H9 (cell line): ENCODE data around the gene FHIT. TPM values are rescaled to one million over a fixed set of nuclear protein-coding genes. Genes with fewer than 3 reads are reported as not detected.

ENCODE experiments used
- DNase-seq: peaks from one replicate; pipeline ENCODE4 v3.0.0-alpha.2; 2017
- H2AFZ ChIP-seq: one replicate; pipeline ENCODE4 v1.6.1; 2013; ENCODE audit warnings: mild to moderate bottlenecking, low read length, control low read depth, moderate library complexity
- H2AK5ac ChIP-seq: 2 replicates; pipeline ENCODE4 v1.6.1; 2013; ENCODE audit warnings: low read length, control low read depth, mixed read lengths; ENCODE audit not compliant: insufficient read length
- H2BK120ac ChIP-seq: one replicate; pipeline ENCODE4 v1.6.1; 2013; ENCODE audit warnings: low read depth, mild to moderate bottlenecking, low read length, control low read depth, inconsistent platforms; ENCODE audit not compliant: poor library complexity, severe bottlenecking
- H2BK12ac ChIP-seq: 2 replicates; pipeline ENCODE4 v1.6.1; 2013; ENCODE audit warnings: low read length, control low read depth, mixed read lengths, low read depth; ENCODE audit not compliant: insufficient read length
- H2BK15ac ChIP-seq: 2 replicates; pipeline ENCODE4 v1.6.1; 2013; ENCODE audit warnings: low read depth, low read length, control low read depth
- H2BK20ac ChIP-seq: one replicate; pipeline ENCODE4 v1.6.1; 2013; ENCODE audit warnings: low read depth, mild to moderate bottlenecking, low read length, control low read depth, inconsistent platforms; ENCODE audit not compliant: poor library complexity, severe bottlenecking
- H2BK5ac ChIP-seq: 2 replicates; pipeline ENCODE4 v1.6.1; 2013; ENCODE audit warnings: low read length, control low read depth, mixed read lengths; ENCODE audit not compliant: insufficient read length
- H3K14ac ChIP-seq: 2 replicates; pipeline ENCODE4 v1.6.1; 2013; ENCODE audit warnings: low read length, control low read depth; ENCODE audit not compliant: insufficient read depth
- H3K18ac ChIP-seq: 2 replicates; pipeline ENCODE4 v1.6.1; 2013; ENCODE audit warnings: low read depth, mild to moderate bottlenecking, mixed read lengths, low read length, control low read depth; ENCODE audit not compliant: insufficient read length
- H3K23ac ChIP-seq: 2 replicates; pipeline ENCODE4 v1.6.1; 2013; ENCODE audit warnings: low read length, control low read depth, mixed read lengths, low read depth; ENCODE audit not compliant: insufficient read length
- H3K23me2 ChIP-seq: 2 replicates; pipeline ENCODE4 v1.6.1; 2013; ENCODE audit warnings: low read depth, mild to moderate bottlenecking, mixed read lengths, low read length, control low read depth; ENCODE audit not compliant: insufficient read length, poor library complexity, severe bottlenecking
- H3K27ac ChIP-seq: 2 replicates; pipeline ENCODE4 v1.5.1; 2013; ENCODE audit warnings: low read length, control low read depth, mixed read lengths, low read depth; ENCODE audit not compliant: insufficient read length
- H3K27me3 ChIP-seq: 2 replicates; pipeline ENCODE4 v1.6.1; 2013; ENCODE audit warnings: low read length, control low read depth, inconsistent platforms; ENCODE audit not compliant: insufficient read depth
- H3K4ac ChIP-seq: 2 replicates; pipeline ENCODE4 v1.6.1; 2013; ENCODE audit warnings: low read depth, mild to moderate bottlenecking, control low read depth, inconsistent platforms, low read length, moderate library complexity
- H3K4me1 ChIP-seq: 2 replicates; pipeline ENCODE4 v1.6.1; 2013; ENCODE audit warnings: low read length, control low read depth, inconsistent platforms; ENCODE audit not compliant: insufficient read depth
- H3K4me2 ChIP-seq: 2 replicates; pipeline ENCODE4 v1.6.1; 2013; ENCODE audit warnings: low read length, control low read depth, mixed read lengths; ENCODE audit not compliant: insufficient read length, insufficient read depth
- H3K56ac ChIP-seq: 2 replicates; pipeline ENCODE4 v1.6.1; 2013; ENCODE audit warnings: low read depth, mild to moderate bottlenecking, mixed read lengths, low read length, control low read depth; ENCODE audit not compliant: insufficient read length
- H3K79me1 ChIP-seq: 2 replicates; pipeline ENCODE4 v1.6.1; 2013; ENCODE audit warnings: low read depth, mild to moderate bottlenecking, moderate library complexity, low read length, control low read depth, inconsistent platforms; ENCODE audit not compliant: insufficient read depth, poor library complexity, severe bottlenecking
- H3K79me2 ChIP-seq: 2 replicates; pipeline ENCODE4 v1.6.1; 2013; ENCODE audit warnings: low read length, control low read depth, inconsistent platforms; ENCODE audit not compliant: insufficient read depth
- H3K9ac ChIP-seq: 2 replicates; pipeline ENCODE4 v1.6.1; 2013; ENCODE audit warnings: low read length, control low read depth, mixed read lengths; ENCODE audit not compliant: insufficient read length; ENCODE audit errors: extremely low read depth
- H3K9me3 ChIP-seq: one replicate; pipeline ENCODE4 v1.6.1; 2013; ENCODE audit warnings: low read depth, low read length, inconsistent platforms; ENCODE audit not compliant: control insufficient read depth
- H3T11ph ChIP-seq: one replicate; pipeline ENCODE4 v1.6.1; 2013; ENCODE audit warnings: mild to moderate bottlenecking, low read length, control low read depth, inconsistent platforms
- H4K20me1 ChIP-seq: one replicate; pipeline ENCODE4 v1.6.1; 2013; ENCODE audit not compliant: control insufficient read depth, insufficient read length, insufficient read depth
- H4K5ac ChIP-seq: 2 replicates; pipeline ENCODE4 v1.6.1; 2013; ENCODE audit warnings: low read depth, mild to moderate bottlenecking, mixed read lengths, low read length, control low read depth; ENCODE audit not compliant: insufficient read length
- H4K8ac ChIP-seq: replicated peaks from 2 replicates; pipeline ENCODE4 v1.6.1; 2013; ENCODE audit warnings: low read length, control low read depth, mixed read lengths, low read depth; ENCODE audit not compliant: insufficient read length
- H4K91ac ChIP-seq: 2 replicates; pipeline ENCODE4 v1.6.1; 2013; ENCODE audit warnings: low read depth, mild to moderate bottlenecking, moderate library complexity, mixed read lengths, low read length, control low read depth; ENCODE audit not compliant: insufficient read length
- H3K27ac Mint-ChIP-seq, 3 experiments: 2 replicates in 2 of 3; 3 replicates in 1 of 3; pipeline ENCODE4 v1.8.0; 2020 to 2021; ENCODE audit warnings: mixed read lengths in 3 of 3, mild to moderate bottlenecking in 1 of 3, moderate library complexity in 1 of 3
- H3K27me3 Mint-ChIP-seq: 2 replicates; pipeline ENCODE4 v1.8.0; 2021; ENCODE audit warnings: low read depth, mild to moderate bottlenecking, moderate library complexity, mixed read lengths
- H3K36me3 Mint-ChIP-seq, 3 experiments: 2 replicates in 2 of 3; 3 replicates in 1 of 3; pipeline ENCODE4 v1.8.0; 2020 to 2021; ENCODE audit warnings: low read depth in 3 of 3, mixed read lengths in 3 of 3; ENCODE audit not compliant: insufficient read depth in 1 of 3
- H3K4me1 Mint-ChIP-seq, 2 experiments: 2 replicates each; pipeline ENCODE4 v1.8.0; 2020; ENCODE audit warnings: mixed read lengths in 2 of 2
- H3K4me3 Mint-ChIP-seq, 2 experiments: 2 replicates in 1 of 2; 3 replicates in 1 of 2; pipeline ENCODE4 v1.8.0; 2020 to 2021; ENCODE audit warnings: mild to moderate bottlenecking in 2 of 2, mixed read lengths in 2 of 2, moderate library complexity in 1 of 2
- H3K9me3 Mint-ChIP-seq, 2 experiments: 2 replicates in 1 of 2; 3 replicates in 1 of 2; pipeline ENCODE4 v1.8.0; 2020; ENCODE audit warnings: mild to moderate bottlenecking in 2 of 2, mixed read lengths in 2 of 2, moderate library complexity in 1 of 2
- WGBS: extraction: QIAGEN DNeasy Blood & Tissue Kit; methylation state at CpG from one replicate; pipeline ENCODE4 v1.1.7; 2013; ENCODE audit warnings: missing lambda C conversion rate, low lambda C conversion rate, mixed read lengths; ENCODE audit not compliant: insufficient read length; ENCODE audit errors: extremely low coverage; 5-methylcytosine and 5-hydroxymethylcytosine counted together
- total RNA-seq: library from RNA; stranded (reverse); gene quantifications from 2 replicates; pipeline ENCODE4 v1.2.1, GENCODE V29; 2021
- TF ChIP-seq, protein P1 (sequence below): fragments of 200-600 bp; sonication (generic); conservative IDR thresholded peaks from 3 replicates; pipeline ENCODE4 v1.8.0; 2021; ENCODE audit warnings: antibody characterized with exemption, mild to moderate bottlenecking

Gene FHIT
- total RNA-seq, 1 experiment from 2014 or later, result 3.0 TPM

DNA sequence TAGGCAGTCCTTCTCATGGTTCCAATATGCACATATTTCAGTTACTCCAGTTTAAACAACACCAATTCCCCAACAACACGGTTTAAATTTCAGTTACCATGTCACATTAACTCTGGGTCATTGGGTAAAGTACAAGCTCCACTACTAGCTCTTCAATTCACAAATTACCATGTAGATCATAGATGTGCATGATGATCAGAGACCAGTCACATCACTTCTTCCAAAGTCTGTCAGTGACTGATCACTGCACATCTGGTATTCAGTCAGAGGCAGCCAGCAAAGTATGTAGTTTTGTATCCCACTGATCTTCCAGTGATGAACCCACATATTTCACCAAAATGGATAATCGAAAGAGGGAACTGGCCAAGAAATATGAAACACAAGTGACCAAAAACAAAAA, 1223.0 kb downstream of the FHIT start:
- Histone ChIP-seq H3K79me1 (no peaks in the 10 kb centered on the region), H3K14ac (no peak overlapping the region), H3K79me2 (no peaks in the 10 kb centered on the region), H2BK5ac (no peak overlapping the region), H3K4me1 (no peaks in the 10 kb centered on the region), H2BK20ac (no peak overlapping the region), H2BK12ac (no peak overlapping the region), H4K8ac (no peak overlapping the region), H2AK5ac (no peak overlapping the region), H3K4ac (no peak overlapping the region), H3K9me3 (no peaks in the 10 kb centered on the region), H4K91ac (no peak overlapping the region), H2BK120ac (no peak overlapping the region), H2BK15ac (no peak overlapping the region), H3T11ph (no peak overlapping the region), H4K5ac (no peak overlapping the region), H3K56ac (no peak overlapping the region), H3K18ac (no peak overlapping the region), H3K9ac (no peak overlapping the region), H3K27me3 (no peaks in the 10 kb centered on the region), H3K4me2 (no peak overlapping the region), H4K20me1 (no peaks in the 10 kb centered on the region), H3K27ac (no peak overlapping the region), H3K23ac (no peak overlapping the region), H3K23me2 (no peaks in the 10 kb centered on the region), H2AFZ (no peak overlapping the region)
- Mint-ChIP-seq H3K27ac (no peak overlapping the region), H3K36me3 (no peaks in the 10 kb centered on the region), H3K27me3 (no peaks in the 10 kb centered on the region; the same call in 1 of the 2 replicates), H3K9me3 (no peaks in the 10 kb centered on the region), H3K4me3 (no peak overlapping the region), H3K4me1 (peaks cover 0 to 5% of the 10 kb centered on the region in 2 experiments; a peak in 1 of 4 replicates)
- no peak for DNase-seq
- no CpG with 5 or more reads among the region's 2 CpGs for WGBS
- TF ChIP-seq, protein P1, sequence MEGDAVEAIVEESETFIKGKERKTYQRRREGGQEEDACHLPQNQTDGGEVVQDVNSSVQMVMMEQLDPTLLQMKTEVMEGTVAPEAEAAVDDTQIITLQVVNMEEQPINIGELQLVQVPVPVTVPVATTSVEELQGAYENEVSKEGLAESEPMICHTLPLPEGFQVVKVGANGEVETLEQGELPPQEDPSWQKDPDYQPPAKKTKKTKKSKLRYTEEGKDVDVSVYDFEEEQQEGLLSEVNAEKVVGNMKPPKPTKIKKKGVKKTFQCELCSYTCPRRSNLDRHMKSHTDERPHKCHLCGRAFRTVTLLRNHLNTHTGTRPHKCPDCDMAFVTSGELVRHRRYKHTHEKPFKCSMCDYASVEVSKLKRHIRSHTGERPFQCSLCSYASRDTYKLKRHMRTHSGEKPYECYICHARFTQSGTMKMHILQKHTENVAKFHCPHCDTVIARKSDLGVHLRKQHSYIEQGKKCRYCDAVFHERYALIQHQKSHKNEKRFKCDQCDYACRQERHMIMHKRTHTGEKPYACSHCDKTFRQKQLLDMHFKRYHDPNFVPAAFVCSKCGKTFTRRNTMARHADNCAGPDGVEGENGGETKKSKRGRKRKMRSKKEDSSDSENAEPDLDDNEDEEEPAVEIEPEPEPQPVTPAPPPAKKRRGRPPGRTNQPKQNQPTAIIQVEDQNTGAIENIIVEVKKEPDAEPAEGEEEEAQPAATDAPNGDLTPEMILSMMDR, result no peak
